ENCODE data around the gene RNF220.
A peak's percentile ranks its signal among the peaks of the same experiment; 100 is the strongest.

Gene RNF220

GRCh38 chr1:44366371-44366975 is 38.6 kb upstream of the RNF220 start:
- H3K4me3 ChIP-seq (replicated peaks; ENCODE audit: low read depth, low read length): no peak overlapping the region
- TF ChIP-seq CTCF (IDR thresholded peaks at IDR 0.05; ENCODE audit: low read depth, low read length, missing control alignments): no peak
- no peak for DNase-seq (ENCODE audit: extremely low read depth, low read depth)

- no peak overlapping the region for H3K4me3 ChIP-seq (replicated peaks; ENCODE audit: low read depth, low read length)
- TF ChIP-seq CTCF (IDR thresholded peaks at IDR 0.05; ENCODE audit: low read depth, low read length, missing control alignments): no peak
- DNase-seq (ENCODE audit: extremely low read depth, low read depth): no peak
Measured at GRCh38 chr1:44367944-44368343, 37.1 kb upstream of the RNF220 start.

DNA sequence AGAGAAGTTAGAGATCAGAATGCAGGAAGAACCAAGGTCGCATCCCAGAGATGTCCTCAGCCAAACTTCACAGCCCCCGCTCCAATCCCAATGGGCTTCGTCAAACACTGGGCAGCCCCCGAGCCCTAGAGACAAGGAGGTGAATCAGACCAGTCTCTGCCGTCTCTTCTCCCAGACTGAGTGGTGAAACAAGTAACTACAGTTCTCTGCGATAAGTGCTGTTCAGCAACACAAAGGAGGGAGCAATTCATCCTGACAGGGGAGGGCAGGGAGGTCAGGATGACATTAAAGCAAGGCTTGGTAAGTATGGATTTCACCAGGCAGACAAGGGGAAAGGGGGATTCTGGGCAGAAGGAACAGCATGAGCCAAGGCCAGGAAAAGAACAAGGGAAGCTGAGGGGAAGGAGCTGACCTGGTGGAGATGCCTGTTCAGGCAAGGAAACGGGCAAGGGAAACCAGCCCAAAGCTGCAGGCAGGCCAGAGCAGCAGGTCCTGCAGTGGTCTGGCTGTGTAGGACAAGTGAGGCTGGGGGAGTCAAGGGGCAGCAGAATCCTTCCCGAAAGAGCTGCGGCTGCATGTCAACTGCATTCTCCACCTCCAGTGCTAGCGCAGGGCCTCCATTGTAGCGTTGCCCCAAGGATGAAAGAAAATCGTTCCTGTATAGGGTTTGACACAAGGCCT is 36.4 kb upstream of the RNF220 start:
- no peak overlapping the region for H3K4me3 ChIP-seq (replicated peaks; ENCODE audit: low read depth, low read length)
- DNase-seq (ENCODE audit: extremely low read depth, low read depth): no peak
- no peak for TF ChIP-seq CTCF (IDR thresholded peaks at IDR 0.05; ENCODE audit: low read depth, low read length, missing control alignments)

DNA sequence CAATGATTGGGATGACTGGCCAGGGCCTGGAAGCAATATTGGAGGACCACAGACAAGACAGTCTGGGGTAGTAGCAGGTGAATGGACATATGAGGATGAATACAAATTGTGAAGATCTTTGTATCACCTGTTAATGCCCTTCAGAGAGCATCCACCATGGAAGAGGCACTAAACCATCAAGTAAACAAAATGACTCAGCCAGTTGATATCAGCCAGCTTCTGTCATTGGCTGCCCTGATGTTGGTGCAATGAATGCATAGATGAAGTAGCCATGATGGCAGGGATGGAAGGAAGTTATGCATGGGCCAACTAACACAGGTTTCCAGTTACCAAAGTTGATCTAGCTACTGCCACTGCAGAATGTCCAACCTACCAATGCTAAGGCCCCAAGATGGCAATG is 33.8 kb upstream of the RNF220 start:
- H3K4me3 ChIP-seq (replicated peaks; ENCODE audit: low read depth, low read length): no peak overlapping the region
- no peak for TF ChIP-seq CTCF (IDR thresholded peaks at IDR 0.05; ENCODE audit: low read depth, low read length, missing control alignments)
- no peak for DNase-seq (ENCODE audit: extremely low read depth, low read depth)

GRCh38 chr1:44375547-44375946 is 29.5 kb upstream of the RNF220 start:
- H3K4me3 ChIP-seq (replicated peaks; ENCODE audit: low read depth, low read length): no peak overlapping the region
- no peak for DNase-seq (ENCODE audit: extremely low read depth, low read depth)
- no peak for TF ChIP-seq CTCF (IDR thresholded peaks at IDR 0.05; ENCODE audit: low read depth, low read length, missing control alignments)

- no peak for DNase-seq (ENCODE audit: extremely low read depth, low read depth)
- TF ChIP-seq CTCF (IDR thresholded peaks at IDR 0.05; ENCODE audit: low read depth, low read length, missing control alignments): peak; percentile 80
- no peak overlapping the region for H3K4me3 ChIP-seq (replicated peaks; ENCODE audit: low read depth, low read length)
Measured at GRCh38 chr1:44377925-44378784, 26.9 kb upstream of the RNF220 start.

Data from HFF-Myc (cell line).